Measurements from ENCODE around the gene MIEF2.

- TF ChIP-seq CTCF (IDR thresholded peaks at IDR 0.05) (no peak), POLR2A (IDR thresholded peaks at IDR 0.05) (no peak)
Observed at GRCh38 chr17:18262641-18263040, 2.2 kb downstream of the MIEF2 start.
